HG02798 (cell line): Measurements from ENCODE around the gene SLC25A21.
"Not testable (repeated sequence)": the region's sequence is repeated elsewhere in the genome, so short reads cannot be mapped to it uniquely, and the experiment has no call there.

Experiments
- ATAC-seq: cut with Tn5 transposase; IDR thresholded peaks from one replicate; pipeline ENCODE4 v1.9.1; 2021; ENCODE audit warnings: mild to moderate bottlenecking; ENCODE audit not compliant: unreplicated experiment, poor library complexity

Gene SLC25A21

DNA sequence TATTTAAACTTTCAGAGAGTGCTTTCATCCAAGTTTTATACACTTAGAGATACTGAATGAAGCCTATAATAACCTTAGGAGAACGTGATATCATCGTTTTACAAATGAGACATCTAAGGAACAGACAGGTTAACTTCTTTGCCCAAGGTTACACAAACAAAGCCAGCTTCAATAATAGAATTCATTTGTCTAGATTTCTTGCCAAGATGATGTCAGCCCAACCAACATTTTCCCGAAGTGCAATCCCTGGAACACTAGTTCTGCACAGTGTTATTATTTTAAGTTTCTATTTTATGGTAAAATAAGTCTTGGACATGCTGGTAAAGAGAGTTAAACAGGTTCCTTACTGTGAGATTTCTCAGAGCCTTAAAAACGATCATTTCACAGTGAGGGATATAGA, 174.6 kb downstream of the SLC25A21 start:
- no peak for ATAC-seq

DNA sequence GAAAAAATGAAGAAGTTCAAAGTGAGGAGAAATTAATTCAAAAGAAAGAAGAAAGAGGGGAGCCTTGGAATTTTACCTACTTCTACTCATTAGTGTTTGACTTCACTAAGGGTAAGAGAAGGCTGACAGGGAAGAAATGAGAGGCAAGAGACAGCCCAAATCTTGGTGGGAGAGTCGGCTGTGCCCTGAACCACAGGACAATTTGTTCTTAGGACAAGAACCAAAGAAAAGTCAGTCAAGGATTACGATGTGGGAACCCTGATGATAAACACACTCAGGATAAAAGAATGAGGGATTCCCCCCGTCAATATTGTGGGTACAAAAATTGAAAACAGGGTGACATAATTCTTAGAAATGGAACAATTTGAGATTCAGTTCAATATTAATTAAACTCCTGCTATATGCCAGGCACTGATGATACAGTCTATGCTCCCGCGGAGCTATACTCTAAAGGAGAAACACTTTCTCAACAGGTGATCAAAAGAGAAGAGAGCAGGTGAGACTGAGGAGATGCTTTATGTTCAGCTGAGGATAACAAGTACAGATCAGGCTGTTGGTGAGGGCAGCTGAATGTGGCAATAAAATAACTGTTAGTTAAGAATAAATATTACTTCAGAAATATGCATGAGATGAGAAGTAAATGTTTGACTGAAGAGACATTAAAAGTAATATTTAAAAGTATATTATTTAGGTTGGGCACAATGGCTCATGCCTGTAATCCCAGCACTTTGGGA, 175.4 kb downstream of the SLC25A21 start:
- ATAC-seq, result no peak

DNA sequence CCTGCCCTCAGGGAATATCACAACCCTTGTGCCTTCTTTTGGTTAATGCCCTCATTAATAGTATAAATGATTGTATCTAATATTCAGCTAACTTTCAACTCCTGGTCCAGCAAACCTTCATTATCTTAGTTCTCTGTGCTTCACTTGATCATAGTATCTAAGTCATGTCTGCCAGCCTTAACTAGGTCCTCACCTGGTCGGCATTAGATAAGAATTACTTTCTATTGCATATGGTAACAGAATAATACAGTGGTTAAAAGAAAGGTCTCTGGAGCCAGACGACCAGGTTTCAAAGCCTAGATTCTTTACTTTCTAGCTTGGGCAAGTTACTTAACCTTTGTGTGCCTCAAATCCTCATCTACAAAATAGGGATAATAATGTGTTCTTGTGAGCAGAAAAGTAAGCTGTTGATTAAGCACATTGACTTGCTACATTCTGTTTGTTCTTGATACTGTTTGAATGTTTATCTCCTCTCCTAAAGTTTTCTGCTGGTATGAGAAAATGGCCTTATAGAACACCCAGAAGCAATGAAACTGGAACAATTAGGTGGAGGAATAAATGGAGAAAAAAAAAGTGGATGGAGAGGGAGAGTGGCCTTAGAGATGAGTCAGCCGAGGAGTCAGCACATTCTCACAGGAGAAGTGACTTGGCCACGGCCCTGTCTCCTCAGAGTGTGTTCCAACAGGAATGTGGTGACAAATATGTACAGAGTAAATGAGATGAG, 176.1 kb downstream of the SLC25A21 start:
- ATAC-seq, result no peak

DNA sequence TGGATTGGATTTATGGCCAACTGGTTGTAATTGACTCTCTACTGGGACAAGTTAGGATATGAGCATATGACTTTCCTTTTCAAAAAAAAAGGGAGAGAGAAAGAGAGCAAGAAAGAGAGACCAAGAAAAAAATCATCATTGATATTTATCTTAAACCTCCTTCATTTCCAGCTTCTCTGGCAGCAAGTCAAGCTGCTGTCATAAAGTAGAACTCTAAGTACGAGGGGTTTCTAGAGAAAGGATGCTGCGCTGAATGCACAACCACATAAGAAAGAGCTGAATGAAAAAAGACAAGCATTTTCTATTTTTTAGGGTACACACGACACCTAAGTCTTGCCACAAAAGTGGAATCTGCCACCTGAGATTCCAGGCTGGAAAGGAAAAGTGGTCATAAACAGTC, 182.6 kb downstream of the SLC25A21 start:
- ATAC-seq, result no peak

DNA sequence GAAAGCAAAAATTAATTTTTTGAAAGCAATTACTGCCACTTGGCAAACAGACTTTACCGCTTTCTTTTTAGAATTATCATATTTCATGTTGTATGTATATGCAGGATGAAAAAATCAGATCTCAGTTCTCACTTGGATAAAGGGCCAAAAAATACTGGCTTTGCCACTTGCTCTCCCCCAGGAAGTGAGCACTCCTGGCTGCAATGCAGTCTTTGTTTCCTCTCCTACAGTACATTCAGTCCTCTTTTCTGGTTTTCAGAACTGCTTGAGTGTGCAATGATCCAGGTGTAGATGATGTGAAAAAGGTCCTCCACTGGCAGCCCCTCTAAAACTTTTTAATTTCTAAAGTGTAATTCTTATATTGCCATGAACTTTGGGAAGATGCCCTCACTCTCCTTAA, 183.4 kb downstream of the SLC25A21 start:
- no peak for ATAC-seq

DNA sequence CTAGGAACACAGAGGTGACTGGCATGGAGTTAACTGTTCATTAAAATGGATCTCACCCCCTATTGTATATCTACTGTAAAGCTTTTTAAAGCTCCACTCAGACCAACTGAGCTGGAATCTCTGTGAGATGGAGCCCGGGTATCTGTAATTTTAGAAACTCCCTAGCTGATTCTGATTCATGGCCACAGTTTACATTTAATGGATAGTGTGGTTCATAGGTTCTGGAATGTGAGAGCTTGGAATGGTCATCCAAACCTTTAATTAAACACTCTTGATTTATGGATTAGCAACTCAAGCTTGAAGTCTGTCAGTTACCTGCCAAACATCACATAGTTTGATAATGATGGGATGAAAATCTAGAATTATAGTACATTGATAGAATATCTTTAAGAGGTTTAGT, 183.8 kb downstream of the SLC25A21 start:
- no peak for ATAC-seq

DNA sequence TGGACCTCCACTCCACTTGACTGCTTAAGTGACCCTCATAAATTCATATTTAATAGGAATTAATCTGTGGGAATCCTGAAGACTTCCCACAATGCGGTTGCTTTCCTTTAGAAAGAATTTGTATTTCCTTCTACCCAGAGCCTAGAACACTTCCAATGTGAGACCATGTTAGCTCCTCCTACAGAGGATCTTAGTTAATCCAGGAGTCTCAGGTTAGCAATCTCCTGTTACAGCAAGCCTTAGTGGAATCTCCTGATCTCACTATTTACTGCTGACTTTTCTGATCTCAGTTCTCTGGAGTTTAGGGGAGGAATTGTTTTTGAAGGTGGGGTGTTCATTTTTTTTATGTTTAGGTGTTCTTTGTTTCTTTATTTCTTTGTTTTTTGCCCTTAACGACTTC, 186.0 kb downstream of the SLC25A21 start:
- ATAC-seq, result no peak

DNA sequence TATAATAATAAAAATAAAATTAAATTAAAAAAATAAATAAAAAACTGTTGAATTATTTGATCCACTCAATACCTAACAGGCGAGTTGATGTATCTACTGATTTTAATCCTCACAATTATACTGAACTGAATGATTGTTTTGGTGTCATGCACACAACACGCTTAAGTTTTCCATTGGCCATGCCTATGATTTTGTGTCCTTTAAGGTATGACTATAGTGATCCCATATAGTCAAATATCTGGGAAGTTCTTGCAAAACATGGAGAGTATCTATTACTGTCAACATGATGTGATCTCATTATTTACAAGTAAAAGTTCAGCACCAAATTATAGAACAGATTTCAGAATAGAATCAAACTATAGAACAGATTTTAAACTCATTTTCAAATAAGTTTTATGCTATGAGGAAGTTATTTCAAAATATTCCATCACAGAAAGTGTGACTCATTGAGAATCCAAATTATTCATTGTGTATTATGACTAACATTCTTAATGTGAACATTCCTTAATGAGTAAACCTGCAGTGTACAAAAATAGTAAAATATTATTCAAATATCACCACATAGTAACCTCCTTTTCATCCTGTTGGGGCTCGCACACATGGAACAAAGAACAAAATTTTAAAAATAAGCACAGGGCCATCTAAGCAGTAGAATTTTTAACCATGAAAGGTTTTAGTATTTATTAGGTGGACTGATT, 190.4 kb downstream of the SLC25A21 start:
- no peak for ATAC-seq

DNA sequence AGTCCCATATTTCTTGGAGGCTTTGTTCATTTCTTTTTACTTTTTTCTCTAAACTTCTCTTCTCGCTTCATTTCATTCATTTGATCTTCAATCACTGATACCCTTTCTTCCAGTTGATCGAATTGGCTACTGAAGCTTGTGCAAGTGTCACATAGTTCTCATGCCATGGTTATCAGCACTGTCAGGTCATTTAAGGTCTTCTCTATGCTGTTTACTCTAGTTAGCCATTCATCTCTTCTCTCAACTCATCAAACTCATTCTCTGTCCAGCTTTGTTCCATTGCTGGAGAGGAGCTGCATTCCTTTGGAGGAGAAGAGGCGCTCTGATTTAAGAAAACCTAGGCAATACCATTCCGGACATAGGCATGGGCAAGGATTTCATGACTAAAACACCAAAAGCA, 192.0 kb downstream of the SLC25A21 start:
- not testable (repeated sequence) for ATAC-seq

DNA sequence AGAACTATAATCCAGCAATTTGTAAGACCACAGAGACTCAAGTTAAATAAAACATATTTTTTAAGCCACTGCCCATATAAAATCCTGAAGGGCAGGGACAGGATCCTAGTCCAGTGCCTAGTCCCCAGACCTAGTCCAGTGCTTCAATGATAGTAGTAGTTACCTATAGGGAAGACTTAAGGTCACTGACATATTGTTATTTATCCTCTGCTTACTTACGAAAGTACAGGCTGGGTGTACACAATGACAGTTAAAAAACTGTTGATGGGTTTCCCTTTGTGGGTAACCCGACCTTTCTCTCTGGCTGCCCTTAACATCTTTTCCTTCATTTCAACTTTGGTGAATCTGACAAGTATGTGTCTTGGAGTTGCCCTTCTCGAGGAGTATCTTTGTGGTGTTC, 192.5 kb downstream of the SLC25A21 start:
- ATAC-seq, result no peak

DNA sequence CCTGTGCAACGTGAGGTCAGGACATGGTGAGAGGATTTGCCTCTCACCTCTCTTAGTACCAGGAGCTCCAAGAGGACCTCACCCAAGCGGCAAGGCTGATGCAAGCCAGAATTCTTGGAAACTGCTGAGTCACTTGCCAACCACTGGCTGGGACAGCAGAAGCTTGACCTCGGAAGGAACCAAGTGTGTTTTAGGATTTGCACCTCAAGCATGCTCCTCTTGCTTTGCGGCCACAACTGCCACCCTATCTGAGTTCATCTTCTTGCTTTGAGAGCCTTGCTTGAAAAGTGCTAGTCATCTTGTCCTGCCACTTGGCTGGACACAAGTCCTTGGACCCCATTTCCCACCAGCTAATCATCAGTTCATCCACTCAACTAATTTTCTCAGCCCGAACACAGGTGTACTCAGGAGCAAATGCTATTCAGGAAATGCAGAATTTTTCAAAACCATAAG, 195.8 kb downstream of the SLC25A21 start:
- no peak for ATAC-seq

DNA sequence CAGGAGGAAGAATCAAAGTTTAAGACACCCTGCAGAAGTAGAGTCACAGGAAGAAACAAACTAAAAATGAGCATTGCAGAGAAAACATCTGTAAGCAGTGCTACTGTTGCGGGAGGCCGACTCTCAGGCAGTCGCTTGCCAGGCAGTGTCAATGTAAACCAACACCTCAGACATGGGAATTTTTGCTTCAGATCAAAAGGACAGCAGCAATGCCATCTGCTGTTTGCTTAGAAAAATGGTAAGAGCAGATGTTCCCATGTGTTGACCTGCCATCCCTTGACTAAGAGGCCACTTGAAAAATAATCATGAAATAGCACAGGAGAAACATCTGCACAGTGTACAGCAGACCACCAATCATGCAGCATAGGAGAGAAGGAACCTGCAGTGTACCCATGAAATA, 196.6 kb downstream of the SLC25A21 start:
- no peak for ATAC-seq

DNA sequence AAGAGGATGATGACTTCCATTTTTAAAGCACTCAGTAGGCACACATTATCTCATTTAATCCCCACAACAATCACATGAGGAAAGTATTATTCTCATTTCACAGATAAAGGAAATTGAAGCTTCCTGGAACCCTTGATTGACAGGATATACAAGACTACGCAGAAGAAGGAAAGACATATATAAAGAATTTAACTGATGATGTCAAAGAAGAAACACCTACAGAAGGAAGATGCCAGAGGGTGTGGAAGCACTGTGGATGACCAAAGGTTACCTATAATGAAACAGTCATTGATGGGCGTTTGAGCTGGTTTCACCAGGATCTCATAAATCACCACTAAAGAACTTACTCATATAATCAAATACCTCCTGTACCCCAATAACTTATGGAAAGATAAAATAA, 197.4 kb downstream of the SLC25A21 start:
- ATAC-seq, result no peak

DNA sequence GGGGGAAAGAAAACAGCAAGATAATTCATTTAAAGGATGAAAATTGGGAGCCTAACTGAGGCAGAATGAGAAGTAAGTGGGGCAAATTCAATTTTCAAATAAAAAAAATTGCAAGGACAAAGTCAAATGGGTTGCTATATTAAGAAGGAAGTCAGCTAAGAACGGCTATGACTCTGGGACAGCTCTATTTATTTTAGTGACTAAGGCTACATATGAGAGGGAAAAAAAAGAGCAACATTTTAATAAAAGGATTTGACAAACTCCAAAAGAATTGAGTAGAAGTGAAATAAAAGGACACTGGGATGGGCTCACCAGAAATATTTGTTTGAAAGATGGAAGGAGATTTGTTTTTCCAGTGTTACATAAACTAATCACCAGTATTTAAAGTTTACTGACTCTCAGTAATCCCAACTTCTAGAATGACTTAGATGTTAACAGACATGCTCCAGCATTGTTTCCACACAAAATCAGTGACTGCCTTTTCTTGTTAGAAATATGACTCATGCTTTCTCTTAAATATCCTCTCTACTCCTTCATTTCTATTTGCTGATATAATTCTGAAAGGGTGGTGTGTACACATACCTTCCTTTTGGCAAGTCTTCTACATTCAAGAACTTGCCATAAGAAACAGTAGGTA, 198.5 kb downstream of the SLC25A21 start:
- ATAC-seq, result no peak

DNA sequence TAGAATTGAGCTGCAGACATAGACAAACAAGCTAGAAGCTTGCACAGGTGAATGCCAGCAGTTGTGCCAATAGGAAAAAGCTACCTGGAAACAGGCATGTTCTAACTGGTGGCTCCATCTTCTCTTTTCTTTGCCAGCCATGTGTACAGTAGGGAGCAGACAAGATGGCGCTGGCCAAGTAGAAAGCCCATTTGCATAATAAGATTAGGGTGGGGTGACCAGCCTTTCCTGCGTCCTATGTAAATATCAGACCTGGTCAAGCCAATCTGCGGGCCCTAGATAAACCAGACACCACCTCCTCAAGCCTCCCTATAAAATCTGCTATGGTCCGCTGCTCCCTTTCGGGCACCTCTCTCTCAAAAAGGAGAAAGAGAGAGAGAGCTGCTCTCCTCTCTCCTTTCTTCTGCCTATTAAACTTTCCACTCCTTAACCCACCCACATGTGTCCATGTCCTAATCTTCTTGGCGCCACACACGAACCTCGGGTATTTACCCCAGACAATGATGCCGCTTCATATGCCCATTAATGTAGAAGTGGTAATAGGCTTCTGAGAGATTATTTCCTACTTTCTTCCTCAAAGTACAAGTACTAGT, 201.0 kb downstream of the SLC25A21 start:
- ATAC-seq, result no peak

DNA sequence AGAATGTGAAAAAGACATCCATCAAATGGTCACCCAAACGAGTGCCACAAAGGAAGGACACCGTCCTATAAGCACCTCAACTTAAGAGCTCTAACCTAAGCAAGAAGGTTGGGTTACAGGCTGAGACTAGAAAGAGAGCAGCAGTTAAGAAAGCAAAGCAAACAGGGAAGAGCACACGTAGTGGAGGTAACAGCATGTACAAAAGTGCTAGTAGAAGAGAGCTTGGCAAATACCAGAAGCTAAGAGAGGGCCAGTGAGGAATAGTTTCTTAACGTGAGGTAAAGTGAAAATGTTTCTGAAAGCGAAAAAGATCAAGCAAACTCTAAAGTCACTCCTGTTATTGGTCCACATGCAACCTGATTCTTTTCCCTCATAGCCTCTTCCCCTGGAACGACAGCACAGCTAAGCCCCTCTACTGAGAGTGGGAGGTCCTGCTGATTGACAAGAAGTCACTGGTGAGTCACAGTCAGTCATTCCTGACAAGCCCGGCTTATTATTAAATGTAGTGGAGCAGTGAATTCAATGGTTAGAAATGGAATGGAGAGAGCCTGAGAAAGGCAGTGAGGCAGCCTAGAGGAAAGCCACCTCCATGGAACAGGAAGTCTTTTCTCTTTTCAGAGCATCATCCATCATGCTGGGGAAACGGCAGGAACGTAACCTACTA, 204.4 kb downstream of the SLC25A21 start:
- no peak for ATAC-seq

DNA sequence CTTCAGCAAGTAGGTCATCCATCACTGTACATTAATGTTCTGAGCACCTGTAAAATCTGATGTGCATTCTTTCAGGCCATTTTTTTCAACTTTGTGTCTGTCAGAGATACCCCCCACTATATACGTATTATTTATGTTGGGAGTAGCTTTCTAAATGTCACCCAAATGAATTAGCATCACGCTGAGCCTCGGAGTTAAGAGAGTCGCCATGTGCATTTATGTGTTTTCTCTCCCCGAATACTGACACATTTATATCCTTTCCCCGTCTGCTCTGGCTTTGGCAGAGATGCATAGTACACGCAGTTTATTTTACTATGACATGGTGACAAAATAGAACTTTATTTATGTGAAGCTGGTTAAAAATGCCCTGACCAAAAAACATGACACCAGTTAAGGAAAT, 216.4 kb downstream of the SLC25A21 start:
- ATAC-seq, result no peak

DNA sequence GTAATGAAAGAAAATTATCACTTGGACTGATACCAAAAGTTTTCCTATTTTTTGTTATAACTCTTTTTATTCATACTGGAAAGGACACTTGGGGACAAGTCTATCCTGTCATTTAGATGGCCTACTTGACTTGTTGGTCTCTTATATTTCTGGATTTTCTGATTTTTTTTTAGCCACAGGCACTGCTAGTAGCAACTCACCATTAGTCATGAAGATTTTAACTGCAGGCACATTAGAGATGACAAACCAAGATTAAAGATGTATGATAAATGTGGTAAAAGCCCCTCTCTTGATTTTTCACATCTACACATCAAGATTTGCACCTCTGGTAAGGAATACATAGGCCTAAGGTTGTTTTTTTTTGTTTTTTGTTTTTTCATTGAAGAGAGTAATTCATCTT, 217.0 kb downstream of the SLC25A21 start:
- ATAC-seq, result no peak

DNA sequence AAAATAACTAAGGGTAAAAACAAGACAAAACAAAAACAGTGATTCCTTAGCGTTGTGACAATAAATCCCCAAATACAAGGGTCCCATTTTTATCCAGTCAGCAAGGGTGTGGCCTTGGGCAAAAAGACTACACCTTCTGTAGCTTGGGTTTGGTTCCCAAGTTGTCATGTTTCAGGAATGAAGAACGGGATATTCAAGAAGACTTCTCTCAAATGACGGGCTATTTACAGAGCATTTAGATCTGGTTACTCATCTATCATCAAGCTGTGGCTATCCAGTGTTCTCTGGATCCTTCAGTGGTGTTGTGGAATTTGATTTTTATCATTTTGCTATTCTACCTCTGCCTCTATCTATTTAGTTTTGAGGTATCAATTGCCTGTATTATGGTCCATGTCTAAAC, 219.7 kb downstream of the SLC25A21 start:
- ATAC-seq, result no peak

DNA sequence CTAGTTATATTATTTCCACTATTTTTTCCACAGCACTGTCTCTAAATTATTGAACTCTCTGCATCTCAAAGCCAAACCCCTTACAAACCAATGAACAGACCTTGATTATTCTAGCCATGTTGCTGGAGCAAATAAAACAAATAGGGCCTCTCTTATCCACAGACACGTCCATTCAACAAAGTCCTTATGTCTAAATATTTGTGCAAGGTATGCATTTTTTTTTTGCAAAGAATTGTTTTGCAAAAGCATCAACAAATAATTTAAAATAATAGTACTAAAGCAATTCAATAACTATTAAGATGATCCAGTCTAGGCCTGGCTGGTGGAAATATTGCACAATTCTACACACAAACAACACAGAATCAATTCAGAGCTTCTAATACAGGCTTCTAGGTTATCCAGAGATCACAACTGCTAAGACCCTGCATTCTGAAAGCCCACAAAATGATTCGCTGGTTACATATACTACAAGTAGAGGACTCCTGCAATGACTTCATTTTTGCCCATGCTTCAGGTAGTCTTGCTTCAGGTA, 221.0 kb downstream of the SLC25A21 start:
- ATAC-seq, result no peak
